GM21367 (cell line): ENCODE results near the gene DNMT3A.

Experiments
- ATAC-seq: cut with Tn5 transposase; IDR thresholded peaks from one replicate; pipeline ENCODE4 v1.9.1; 2021; ENCODE audit not compliant: unreplicated experiment

Gene DNMT3A

GRCh38 chr2:25347205-25347815 lies 5.6 kb upstream of the DNMT3A start:
- no peak for ATAC-seq

GRCh38 chr2:25343187-25343825 lies 1.6 kb upstream of the DNMT3A start:
- ATAC-seq, result no peak

GRCh38 chr2:25342372-25343186 lies 854 bp upstream of the DNMT3A start:
- ATAC-seq, result peak; percentile 77

- no peak for ATAC-seq
Measured at GRCh38 chr2:25341011-25341727, 556 bp downstream of the DNMT3A start.

GRCh38 chr2:25340181-25340921 lies 1.4 kb downstream of the DNMT3A start:
- no peak for ATAC-seq

- ATAC-seq, result no peak
Measured at GRCh38 chr2:25339791-25340180, 1.9 kb downstream of the DNMT3A start.

GRCh38 chr2:25339211-25339674 lies 2.5 kb downstream of the DNMT3A start:
- ATAC-seq, result no peak

- ATAC-seq, result no peak
Measured at GRCh38 chr2:25338401-25338800, 3.3 kb downstream of the DNMT3A start.

GRCh38 chr2:25337891-25338290 lies 3.8 kb downstream of the DNMT3A start:
- no peak for ATAC-seq

GRCh38 chr2:25337276-25337675 lies 4.4 kb downstream of the DNMT3A start:
- no peak for ATAC-seq

- ATAC-seq, result no peak
Measured at GRCh38 chr2:25336383-25336841, 5.3 kb downstream of the DNMT3A start.

GRCh38 chr2:25335971-25336370 lies 5.8 kb downstream of the DNMT3A start:
- ATAC-seq, result no peak

- ATAC-seq, result no peak
Measured at GRCh38 chr2:25335204-25335603, 6.5 kb downstream of the DNMT3A start.

GRCh38 chr2:25334482-25334881 lies 7.2 kb downstream of the DNMT3A start:
- no peak for ATAC-seq

GRCh38 chr2:25333981-25334380 lies 7.7 kb downstream of the DNMT3A start:
- no peak for ATAC-seq

GRCh38 chr2:25332571-25332970 lies 9.2 kb downstream of the DNMT3A start:
- ATAC-seq, result no peak

GRCh38 chr2:25331686-25332365 lies 9.9 kb downstream of the DNMT3A start:
- ATAC-seq, result no peak

- no peak for ATAC-seq
Measured at GRCh38 chr2:25330937-25331336, 10.8 kb downstream of the DNMT3A start.

- ATAC-seq, result no peak
Measured at GRCh38 chr2:25330273-25330672, 11.5 kb downstream of the DNMT3A start.
